T-helper 1 cell (primary cell): ENCODE results near the gene MAL.

Experiments used
- DNase-seq, 5 donors: peaks; one replicate each; pipeline ENCODE4 v3.0.0-alpha.2; 2012 to 2020
- total RNA-seq, 4 donors: gene quantifications; one replicate each; lab custom pipeline; 2026; lab: John Stamatoyannopoulos, UW

The MAL gene
- 34.8 to 91.0 (median 54.0) reads per million in 4 donors for total RNA-seq

GRCh38 chr2:95025406-95026319 is at the start of gene MAL:
TSS of gene MAL (plus strand) at chr2:95025708. CDS start at chr2:95025793, 85 bp downstream.
- peak in 4 of 5 donors; percentile 39 to 78 (median 50) for DNase-seq

GRCh38 chr2:94977826-94978225 is 47.7 kb upstream of the MAL start:
- no peak for DNase-seq

GRCh38 chr2:94978917-94979316 is 46.6 kb upstream of the MAL start:
- no peak for DNase-seq

- no peak for DNase-seq
These were observed 45.8 kb upstream of the MAL start for GRCh38 chr2:94979406-94980375.

GRCh38 chr2:94980406-94980805 is 45.1 kb upstream of the MAL start:
- DNase-seq = no peak

- no peak for DNase-seq
These were observed 43.4 kb upstream of the MAL start for GRCh38 chr2:94982156-94982555.

GRCh38 chr2:94982675-94983074 is 42.8 kb upstream of the MAL start:
- DNase-seq = no peak

GRCh38 chr2:94984964-94985575 is 40.4 kb upstream of the MAL start:
- no peak for DNase-seq

- no peak for DNase-seq
These were observed 39.9 kb upstream of the MAL start for GRCh38 chr2:94985636-94986035.

- DNase-seq = peak in 2 of 5 donors; percentile 15 to 37
These were observed 39.0 kb upstream of the MAL start for GRCh38 chr2:94986392-94986963.

- no peak for DNase-seq
These were observed 38.2 kb upstream of the MAL start for GRCh38 chr2:94987074-94988020.

- no peak for DNase-seq
These were observed 34.6 kb upstream of the MAL start for GRCh38 chr2:94990956-94991355.

- no peak for DNase-seq
These were observed 33.1 kb upstream of the MAL start for GRCh38 chr2:94992360-94992759.

- no peak for DNase-seq
These were observed 32.1 kb upstream of the MAL start for GRCh38 chr2:94993176-94994062.

- DNase-seq = no peak
These were observed 31.2 kb upstream of the MAL start for GRCh38 chr2:94994063-94994913.

- DNase-seq = no peak
These were observed 30.5 kb upstream of the MAL start for GRCh38 chr2:94994914-94995552.

GRCh38 chr2:94995553-94996304 is 29.8 kb upstream of the MAL start:
- no peak for DNase-seq
